Thyroid gland (tissue), 4 donors: ENCODE data around the gene SNX3.

ENCODE experiments used
- CTCF ChIP-seq, 6 experiments: fragments of 200-600 bp in 3 of 6; fragments of 450-650 bp in 3 of 6; sonication (generic) in 3 of 6; IDR thresholded peaks; one replicate each; pipeline ENCODE4 v1.5.1; 2016 to 2019; ENCODE audit warnings: antibody characterized with exemption in 6 of 6, mild to moderate bottlenecking in 2 of 6, inconsistent platforms in 1 of 6, moderate library complexity in 1 of 6
- POLR2A ChIP-seq, 2 donors: fragments of 450-650 bp; IDR thresholded peaks; one replicate each; pipeline ENCODE4 v1.6.1; 2017; ENCODE audit warnings: antibody characterized with exemption in 2 of 2, mild to moderate bottlenecking in 2 of 2, moderate library complexity in 1 of 2

- TF ChIP-seq POLR2A (IDR thresholded peaks at IDR 0.05) (no peak), CTCF (IDR thresholded peaks at IDR 0.05) (no peak)
Observed at GRCh38 chr6:108242721-108243120, 18.1 kb downstream of the SNX3 start.
